ENCODE measurements around the gene PAPLN. TPM values are rescaled to one million over a fixed set of nuclear protein-coding genes. Genes with fewer than 3 reads are reported as not detected.

The PAPLN gene
- total RNA-seq, 1 donor from 2014 or later, result 17.3 TPM

DNA sequence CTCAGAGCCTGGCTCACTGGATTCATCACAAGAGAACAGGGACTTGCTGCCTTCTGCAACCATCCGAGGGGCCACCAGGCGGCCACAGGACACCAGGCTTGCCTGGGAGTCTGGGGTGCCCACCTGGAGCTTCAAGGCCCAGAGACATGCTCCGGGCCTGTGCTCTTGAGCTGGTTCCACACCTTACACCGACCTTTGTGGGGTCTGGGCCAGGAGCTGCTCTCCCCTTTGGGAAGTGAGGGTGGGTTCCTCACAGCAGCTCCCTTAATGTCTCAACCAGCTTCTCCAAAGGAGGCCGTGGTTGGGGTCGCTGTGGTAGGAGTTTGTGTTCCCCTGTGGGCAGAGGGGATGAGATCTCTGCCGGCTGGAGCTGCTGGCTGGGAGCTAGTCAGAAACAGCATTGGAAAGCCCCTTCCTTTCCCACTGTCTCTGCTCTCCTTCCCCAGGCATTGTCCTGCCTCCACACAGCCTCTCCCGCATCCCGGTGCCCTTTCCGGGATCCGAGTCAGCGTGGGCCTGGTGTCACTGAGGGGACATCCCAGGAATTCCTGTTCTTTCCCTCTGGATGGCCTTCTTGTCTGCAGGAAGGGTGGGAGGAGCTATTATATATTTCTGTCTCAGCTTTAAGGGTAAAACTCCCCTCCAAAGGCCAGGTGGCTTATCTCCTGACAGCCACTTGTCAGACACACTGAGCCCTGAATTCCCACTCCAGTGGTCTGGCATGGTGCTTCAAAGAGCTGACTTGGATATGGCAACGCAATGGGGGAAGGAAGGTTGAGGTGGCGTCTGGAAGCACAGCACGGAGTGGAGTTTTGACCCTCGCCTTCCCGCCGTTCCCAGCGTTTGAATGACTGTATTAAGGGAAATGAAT is 5.1 kb upstream of the PAPLN start:
- no peak for DNase-seq (ENCODE audit: low spot score)

DNA sequence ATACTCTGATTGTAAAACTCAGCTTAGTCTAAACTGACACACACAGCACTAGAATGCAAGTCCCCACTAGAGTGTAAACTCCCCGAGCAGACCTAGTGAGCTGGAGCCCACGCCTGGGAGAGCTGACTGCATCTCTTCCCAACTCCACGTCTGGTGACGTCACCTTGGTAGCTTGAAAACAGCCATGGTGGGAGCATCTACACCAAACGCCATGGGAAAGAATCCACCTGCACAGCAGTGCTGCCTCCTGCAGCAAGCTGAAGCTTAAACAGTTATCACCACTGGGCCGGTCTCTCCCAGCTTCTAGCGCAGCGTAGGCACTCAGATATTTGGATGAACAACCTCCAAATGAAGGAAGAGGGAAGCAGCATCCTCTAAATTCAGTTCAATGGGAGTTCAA is 4.3 kb upstream of the PAPLN start:
- no peak for DNase-seq (ENCODE audit: low spot score)

DNA sequence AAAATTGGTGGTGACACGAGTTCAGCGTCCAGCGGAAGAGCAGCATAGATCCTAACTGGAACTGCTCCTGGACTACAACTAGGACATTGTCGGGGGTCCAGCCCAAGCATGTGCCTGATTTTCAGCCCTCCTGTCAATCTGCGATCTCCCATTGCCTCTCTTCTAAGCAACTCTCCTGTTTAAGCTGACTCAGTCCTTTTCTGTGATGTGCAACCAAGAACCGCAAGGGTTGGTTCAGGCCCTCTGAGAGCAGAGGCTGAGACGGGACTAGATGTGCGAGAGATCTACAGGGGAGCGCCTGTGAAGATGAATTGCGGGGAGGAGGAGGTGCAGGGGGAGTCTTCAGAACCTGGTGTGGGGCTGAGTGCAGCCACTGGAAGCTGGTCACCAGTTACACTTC is 3.7 kb upstream of the PAPLN start:
- no peak for DNase-seq (ENCODE audit: low spot score)

DNA sequence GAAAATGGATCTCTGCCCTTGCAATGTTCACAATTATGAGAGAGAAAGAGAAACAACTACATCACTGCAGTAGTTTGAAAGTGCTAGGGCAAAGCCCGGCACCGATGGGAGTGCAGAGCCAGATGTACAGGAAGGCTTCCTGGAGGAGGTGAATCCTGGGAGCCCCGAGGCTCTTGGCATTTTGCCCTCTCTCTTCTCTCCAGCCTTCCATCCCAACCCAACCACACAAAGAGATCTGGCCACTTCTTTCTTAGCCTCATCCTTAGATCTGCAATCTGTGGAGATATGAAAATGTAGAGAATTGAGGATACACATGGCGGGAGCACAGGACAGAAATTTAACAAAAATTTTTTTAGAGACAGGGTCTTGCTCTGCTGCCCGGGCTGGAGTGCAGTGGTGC is 3.3 kb upstream of the PAPLN start:
- DNase-seq (ENCODE audit: low spot score), result no peak

DNA sequence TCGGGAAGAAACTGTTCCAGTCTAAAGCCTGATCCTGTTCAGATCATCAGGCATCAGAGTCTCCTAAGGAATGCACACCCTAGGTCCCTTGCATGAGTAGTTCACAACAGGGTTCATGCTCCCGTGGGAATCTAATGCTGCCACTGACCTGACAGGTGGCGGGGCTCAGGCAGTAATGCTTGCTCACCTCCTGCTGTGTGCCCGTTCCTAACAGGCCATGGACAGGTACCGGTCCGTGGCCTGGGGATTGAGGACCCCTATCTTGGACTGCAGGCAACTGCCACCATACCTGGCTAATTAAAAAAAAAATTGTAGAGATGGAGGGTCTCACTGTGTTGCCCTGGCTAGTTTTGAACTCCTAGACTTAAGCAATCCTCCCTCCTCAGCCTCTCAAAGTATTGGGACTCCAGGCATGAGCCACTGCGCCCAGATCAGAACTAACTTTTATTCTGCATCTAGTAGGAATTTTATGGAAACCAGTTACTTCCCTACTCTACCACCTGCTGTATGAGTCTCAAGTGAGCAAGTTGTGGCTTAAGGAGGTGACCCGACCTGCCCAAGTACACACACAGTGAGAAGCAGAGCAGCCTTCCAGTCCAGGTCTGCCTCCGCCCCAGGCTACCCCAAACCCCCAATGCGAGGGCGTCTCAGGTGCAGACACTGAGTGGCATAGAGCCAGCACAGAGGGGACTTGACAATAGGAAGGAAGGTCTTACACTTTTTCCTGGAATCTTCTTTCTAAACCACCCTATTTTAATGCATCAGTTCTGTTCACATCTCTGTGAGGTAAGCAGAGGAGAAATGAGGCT is 2.5 kb upstream of the PAPLN start:
- DNase-seq (ENCODE audit: low spot score), result no peak

DNA sequence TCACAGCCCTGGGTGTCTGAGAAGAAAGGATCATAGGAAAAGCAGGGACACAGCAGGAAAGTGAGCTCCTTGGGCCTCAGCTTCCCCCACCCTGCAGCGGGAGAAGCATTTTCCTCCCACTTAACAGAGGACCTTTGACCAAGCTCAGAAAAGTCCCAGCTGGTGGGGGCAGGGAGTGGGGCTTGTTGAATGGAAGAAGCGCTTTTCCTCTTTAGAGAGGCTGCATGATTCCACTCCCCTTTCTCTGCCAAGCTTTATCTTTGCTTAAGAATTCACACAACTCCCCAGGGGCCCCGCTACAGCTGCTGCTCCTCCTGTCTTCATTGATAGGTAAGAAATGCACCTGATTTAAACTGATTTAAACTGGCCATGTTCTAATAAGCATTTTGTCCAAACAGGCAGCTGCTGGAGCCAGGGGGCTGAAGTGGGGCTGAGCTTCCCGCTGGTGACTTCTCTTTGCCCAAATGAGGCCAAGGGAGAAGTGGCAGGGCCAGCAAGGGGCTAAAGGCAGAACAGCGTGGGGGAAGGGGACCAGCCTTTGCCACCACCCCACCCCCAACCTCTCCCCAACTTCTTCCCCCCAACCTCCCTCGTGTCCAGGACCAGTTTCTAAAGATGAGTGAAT is 1.7 kb upstream of the PAPLN start:
- no peak for DNase-seq (ENCODE audit: low spot score)

DNA sequence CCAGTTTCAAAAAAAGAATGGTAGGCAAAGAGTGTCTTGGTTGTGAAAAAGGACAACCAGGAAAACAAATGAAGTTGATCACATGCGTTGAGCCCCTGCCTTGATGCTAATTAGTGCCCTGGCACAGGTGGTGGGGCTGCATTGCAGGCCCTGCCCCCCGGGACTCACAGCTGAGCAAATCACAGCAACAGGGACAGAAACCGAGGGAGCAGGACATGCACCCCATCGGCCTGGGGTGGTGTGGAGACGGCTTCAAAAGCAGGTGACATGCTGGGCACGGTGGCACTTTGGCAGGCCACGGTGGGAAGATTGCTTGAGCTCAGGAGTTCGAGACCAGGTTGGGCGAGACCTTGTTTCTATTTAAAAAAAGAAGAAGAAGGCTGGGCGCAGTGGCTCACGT is 1.1 kb upstream of the PAPLN start:
- DNase-seq (ENCODE audit: low spot score), result no peak

DNA sequence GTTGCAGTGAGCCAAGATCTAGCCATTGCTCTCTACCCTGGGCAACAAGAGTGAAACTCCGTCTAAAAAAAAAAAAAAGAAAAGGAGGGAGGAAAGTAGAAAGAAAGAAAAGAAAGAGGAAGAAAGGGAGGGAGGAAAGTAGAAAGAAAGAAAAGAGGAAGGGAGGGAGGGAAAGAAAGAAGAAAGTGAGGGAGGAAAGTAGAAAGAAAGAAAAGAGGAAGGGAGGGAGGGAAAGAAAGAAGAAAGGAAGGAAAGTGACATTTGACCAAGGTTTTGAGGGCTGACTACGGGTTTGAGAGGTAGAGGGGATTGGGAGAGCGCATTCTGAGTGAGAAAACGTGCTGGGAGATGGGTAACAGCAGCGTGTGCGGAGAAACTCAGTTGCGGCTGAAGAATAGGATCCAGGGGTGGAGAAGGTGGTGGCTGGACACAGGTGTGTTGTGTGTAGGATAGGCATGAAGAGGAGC is 521 bp upstream of the PAPLN start:
- no peak for DNase-seq (ENCODE audit: low spot score)

DNA sequence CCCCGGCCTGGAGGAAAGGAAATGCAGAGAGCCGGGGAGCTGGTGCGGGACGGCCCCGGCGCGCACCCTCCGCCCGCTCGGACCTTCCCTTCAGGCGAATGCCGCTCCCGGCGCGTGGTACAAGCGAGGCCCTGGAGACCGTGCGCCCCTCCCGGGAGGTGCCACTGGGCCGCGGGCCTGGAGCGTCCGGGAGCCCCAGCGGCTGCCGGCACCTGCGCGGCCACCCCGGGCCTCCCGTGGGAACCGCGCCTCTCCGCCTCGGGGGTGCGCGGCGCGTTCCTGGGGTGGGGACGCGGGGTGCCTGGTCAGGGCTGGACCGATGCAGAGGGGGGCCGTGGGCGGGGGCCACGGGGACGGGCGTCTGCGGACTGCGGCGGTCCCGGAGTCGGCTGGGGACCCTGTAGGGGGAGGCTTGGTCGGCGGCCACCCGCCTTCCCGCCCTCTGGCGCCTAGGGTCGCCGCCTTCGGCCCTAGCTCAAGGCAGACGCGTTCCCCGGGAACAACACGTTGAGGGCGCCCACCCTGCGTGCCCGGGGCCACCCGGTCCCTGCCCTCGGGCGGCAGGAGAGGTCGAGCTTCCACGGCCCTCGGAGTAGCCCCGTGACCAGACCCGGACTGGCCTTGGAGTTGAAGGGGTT is 599 bp downstream of the PAPLN start:
- DNase-seq (ENCODE audit: low spot score), result no peak

DNA sequence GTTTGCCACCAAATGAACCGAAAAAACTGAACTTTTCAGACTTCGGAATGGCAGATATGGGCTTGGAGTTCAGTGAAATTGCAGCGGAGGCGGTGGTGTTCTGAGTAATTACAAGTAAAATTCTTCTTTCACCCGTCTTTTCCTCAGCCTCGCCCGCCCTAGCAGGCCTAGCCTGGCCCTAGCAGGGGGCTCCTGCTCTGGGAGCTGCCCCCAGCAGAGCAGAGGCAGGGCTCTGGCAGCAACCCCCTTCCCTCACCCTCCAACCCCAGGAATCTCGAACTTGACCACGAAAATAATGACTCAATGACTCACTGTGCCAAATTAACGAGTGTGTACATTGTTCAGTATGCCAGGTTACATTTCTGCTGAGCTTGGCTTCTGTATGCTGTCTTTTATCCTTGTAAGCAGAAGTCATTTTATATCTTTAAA is 1.1 kb downstream of the PAPLN start:
- no peak for DNase-seq (ENCODE audit: low spot score)

DNA sequence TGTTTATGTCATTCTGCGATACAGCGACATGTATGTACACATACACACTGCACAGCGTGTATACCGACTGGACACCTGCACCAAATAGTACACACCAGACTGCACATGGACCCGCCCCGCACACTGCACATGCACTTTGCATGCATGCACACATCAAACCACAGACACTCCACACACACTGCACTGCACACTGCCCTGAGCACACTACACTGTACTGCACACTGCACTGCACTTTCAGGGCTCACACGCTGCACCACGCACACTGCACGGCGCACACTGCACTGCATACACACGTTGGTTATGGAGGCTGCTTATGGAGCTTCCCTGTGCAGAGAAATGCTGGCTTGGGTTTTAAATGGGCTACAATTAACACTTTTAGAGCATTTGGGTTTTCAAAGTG is 1.6 kb downstream of the PAPLN start:
- DNase-seq (ENCODE audit: low spot score), result no peak

DNA sequence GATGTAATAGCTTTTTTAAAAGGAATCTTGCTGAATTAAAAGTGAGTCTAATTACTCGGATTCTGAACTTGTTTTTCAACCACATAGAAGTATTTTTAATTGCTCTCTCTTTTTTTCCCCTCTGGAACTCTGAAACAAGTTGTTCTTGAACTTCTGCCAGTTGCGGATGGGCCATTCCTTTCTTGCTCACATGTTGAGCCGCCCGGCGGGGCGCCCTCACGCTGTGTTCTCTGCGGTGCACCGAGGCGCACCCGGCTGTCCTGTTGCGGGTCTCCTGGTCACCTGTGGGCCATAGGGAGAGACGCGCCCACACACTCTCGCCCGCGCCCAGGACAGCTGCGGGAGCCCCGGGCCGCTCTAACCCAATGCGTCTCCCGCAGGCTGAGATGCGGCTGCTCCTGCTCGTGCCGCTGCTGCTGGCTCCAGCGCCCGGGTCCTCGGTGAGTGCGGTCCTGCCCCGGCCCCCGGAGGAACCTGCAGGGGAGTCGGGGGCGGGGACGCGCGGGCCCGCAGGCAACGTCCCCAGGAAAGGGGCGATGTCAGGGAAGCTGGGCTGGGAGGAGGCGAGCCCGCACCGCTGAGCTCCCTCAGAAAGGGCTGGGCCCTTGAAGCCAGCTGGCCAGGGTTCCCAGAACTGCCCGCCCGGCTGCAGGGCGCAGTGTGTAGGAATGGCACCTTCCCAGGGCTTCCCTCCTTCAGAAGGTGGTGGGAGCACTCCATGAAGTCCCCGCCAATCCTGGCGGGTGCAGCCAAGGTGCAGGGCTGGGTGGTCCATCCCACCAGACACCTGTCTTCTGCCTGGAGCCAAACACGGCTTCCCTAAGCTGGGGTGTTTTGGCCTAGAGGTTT is 2.3 kb downstream of the PAPLN start:
- peak; percentile 58 for DNase-seq (ENCODE audit: low spot score)

DNA sequence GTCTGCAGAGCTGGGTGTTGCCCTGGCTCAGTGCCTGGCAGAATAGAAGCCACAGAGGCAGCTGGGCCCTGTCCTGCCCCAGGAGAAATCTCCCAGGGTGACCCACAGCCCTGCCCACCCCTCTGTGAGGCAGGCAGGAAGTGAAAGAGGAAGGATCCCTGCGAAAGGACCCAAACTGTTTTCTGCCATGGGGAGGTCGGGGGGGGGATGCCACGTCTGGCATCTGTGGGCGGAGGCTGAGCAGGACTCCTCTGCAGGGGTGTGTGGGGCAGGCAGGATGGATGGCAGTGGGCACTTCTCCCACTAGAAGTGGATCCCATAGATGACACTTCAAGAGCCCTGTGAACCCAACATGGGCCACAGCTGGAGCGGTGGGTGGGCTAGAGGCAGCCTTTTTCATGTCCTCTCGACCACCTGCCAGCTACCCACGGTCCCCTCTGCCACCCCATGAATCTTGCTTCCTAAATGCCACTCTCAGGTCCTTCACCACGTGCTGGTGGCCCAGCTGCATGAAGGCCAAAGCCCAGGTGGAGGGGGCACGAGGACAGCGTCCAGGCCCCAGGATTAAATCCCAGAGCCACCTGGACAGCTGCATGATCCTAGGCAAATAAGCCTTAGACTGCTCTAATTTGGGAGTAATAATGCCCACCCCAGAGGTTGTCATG is 3.6 kb downstream of the PAPLN start:
- DNase-seq (ENCODE audit: low spot score), result no peak

DNA sequence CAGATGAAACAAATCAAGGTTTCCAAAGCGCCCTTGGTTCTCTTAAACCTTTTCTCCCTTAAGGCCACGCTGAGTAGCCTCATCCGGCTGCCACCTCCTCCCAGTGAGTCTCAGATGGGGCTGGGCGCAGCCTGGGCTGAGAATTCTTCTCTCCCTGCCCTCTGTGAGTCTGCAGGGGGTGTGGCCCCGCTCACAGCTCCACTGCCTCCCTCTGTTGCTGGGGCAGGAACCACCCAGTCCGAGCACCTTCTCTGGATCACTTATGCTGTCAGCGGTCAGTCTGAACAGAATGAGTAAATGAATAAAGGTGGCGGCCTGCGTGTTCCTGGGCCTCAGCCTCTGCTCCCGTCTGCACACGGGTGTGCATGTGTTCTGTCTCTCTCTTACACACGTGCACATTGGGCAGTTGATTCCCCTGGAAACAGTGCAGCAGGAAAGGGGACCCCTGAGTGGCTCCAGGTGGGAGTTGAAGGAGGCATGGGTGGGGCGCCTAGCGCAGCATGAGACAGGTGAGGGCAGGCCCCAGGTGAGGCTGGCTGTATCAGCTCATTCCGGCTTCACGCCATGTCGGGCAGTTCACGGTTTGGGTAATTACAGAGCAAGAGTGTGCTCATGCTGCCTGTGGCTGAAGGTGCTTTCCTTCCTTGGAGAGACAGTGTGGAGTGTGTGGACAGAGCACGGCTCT is 4.3 kb downstream of the PAPLN start:
- DNase-seq (ENCODE audit: low spot score), result peak; percentile 33

DNA sequence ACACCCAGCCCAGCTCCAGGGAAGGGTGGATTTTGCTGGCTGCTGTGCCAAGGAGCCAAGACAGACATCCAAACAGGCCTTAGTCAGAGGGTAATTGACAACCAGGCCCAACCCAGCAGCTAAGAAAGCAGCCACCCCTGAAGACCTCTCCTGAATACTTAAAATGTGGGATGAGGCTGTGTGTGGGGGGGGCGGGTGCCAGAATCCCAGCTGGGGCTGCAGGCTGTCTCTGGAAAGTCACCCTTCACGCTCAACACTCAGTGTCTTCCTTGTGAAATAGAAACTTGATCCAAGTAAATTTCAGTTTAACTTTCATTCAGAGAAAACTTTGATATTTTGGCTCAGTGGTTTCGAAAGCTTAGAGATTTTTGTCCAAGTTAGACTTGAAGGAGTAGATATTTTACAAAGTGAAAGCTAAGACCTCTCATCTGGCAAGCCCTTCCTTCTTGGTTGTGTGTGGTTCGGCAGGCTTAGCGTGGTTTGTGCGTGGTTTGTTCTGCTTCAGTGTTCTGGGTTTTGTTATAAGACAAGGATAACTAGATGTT is 5.1 kb downstream of the PAPLN start:
- DNase-seq (ENCODE audit: low spot score), result no peak

DNA sequence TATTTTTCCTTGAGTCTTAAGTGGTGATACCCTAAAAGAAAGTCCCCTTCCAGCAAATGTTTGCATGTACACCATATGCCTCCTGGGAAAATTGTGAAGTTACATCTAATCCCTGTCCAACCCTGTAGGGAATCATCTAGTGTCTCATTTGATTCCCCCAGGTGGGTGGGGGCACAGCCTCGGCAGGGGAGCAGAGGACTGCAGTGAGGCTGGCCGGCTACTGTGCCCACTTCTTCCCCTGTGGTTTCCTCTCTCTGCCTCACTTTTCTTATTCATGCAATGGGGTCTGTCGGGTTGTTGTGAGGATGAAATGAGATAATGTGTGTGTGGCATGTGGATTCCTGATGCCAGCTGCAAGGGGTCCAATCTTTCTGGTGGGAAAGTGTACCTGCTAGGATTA is 6.0 kb downstream of the PAPLN start:
- DNase-seq (ENCODE audit: low spot score), result no peak

DNA sequence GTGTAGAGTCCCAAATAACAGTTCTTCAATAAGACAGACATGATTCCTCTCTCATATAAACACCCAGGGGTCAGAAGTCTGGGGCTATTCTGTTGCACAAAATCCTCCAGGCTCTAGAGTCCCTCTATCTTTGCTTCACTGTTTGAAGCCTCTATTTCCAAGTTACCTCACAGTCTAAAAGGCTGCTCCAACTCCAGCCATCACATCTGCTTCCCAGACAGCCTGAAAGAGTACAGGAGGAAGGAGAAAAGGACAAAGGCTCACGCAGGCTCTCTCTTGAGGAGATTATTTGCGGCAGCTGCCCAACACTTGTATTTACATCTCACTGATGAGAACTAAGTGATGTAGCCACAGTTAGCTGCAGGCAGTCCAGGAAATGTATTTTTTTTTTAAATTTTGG is 6.4 kb downstream of the PAPLN start:
- no peak for DNase-seq (ENCODE audit: low spot score)

DNA sequence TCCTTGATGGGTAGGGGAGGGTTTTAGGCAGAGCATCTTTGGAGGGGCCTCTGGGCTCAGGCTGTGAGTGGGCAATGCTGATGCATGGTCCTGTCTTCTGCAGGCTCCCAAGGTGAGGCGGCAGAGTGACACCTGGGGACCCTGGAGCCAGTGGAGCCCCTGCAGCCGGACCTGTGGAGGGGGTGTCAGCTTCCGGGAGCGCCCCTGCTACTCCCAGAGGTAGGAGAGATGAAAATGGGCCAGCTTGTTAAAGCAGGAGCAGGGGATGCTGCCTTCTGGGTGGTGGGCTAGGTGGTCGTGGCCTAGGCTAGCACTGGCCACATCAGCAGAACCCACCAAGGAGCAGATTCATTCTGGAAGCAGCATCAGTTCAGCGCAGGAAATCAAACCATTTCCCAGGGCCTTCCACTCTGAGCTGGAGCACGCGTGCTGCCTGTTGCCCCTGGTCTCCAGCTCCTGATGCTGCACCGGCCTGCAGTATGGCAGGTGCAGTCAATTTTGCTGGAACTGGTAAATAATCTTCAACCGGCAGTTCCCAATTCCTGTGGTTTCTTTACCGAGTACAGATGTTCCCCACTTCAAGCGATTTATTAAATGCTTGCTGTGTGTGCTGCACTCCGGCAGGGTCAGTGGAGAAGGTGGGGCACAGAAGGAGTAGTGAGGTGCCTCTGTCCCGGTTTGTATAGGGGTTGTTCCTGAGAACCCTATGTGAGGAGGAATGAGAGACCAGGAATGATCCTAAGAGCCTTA is 7.4 kb downstream of the PAPLN start:
- DNase-seq (ENCODE audit: low spot score), result no peak

All from mucosa of gallbladder (tissue), 1 donor.